Astrocyte (in vitro differentiated cells and primary cell): Measurements from ENCODE around the gene IPCEF1.

ENCODE experiments used
- CTCF ChIP-seq: IDR thresholded peaks from 2 replicates; pipeline ENCODE4 v1.5.1; 2011; ENCODE audit warnings: low read depth, mild to moderate bottlenecking, inconsistent platforms, low read length, moderate library complexity; ENCODE audit not compliant: insufficient read depth
- EZH2 ChIP-seq: IDR thresholded peaks from 2 replicates; pipeline ENCODE4 v1.6.1; 2012; ENCODE audit warnings: mild to moderate bottlenecking, low read length, inconsistent platforms; ENCODE audit not compliant: insufficient read depth

GRCh38 chr6:154127657-154128056 is 228.9 kb downstream of the IPCEF1 start:
- no peak for TF ChIP-seq CTCF
- no peak for TF ChIP-seq EZH2
